Stimulated activated CD8-positive, alpha-beta memory T cell treated with anti-CD3 and anti-CD28 coated beads, Interleukin-15, amount 100 ng/mL, for 24 hours (primary cell): Measurements from ENCODE around the gene ARHGAP22.

Source experiments
- DNase-seq: peaks from one replicate; pipeline ENCODE4 v3.0.0-alpha.2; 2020; ENCODE audit warnings: low read depth

The ARHGAP22 gene

GRCh38 chr10:48633381-48634197 lies 28.7 kb upstream of the ARHGAP22 start:
- DNase-seq, result no peak

GRCh38 chr10:48632166-48632565 lies 27.3 kb upstream of the ARHGAP22 start:
- DNase-seq, result no peak

GRCh38 chr10:48627984-48628609 lies 23.2 kb upstream of the ARHGAP22 start:
- no peak for DNase-seq

- no peak for DNase-seq
Observed at GRCh38 chr10:48626986-48627731, 22.3 kb upstream of the ARHGAP22 start.

- no peak for DNase-seq
Observed at GRCh38 chr10:48626447-48626846, 21.6 kb upstream of the ARHGAP22 start.

GRCh38 chr10:48625826-48626134 lies 20.9 kb upstream of the ARHGAP22 start:
- DNase-seq, result no peak

GRCh38 chr10:48623607-48624132 lies 18.8 kb upstream of the ARHGAP22 start:
- DNase-seq, result no peak

GRCh38 chr10:48623009-48623408 lies 18.1 kb upstream of the ARHGAP22 start:
- DNase-seq, result no peak

GRCh38 chr10:48620719-48621118 lies 15.8 kb upstream of the ARHGAP22 start:
- DNase-seq, result no peak

- DNase-seq, result no peak
Observed at GRCh38 chr10:48616436-48616835, 11.6 kb upstream of the ARHGAP22 start.

- no peak for DNase-seq
Observed at GRCh38 chr10:48614481-48615390, 9.9 kb upstream of the ARHGAP22 start.

- no peak for DNase-seq
Observed at GRCh38 chr10:48613016-48613415, 8.1 kb upstream of the ARHGAP22 start.

- no peak for DNase-seq
Observed at GRCh38 chr10:48612236-48612943, 7.5 kb upstream of the ARHGAP22 start.

GRCh38 chr10:48611133-48611532 lies 6.3 kb upstream of the ARHGAP22 start:
- DNase-seq, result no peak

GRCh38 chr10:48610585-48611093 lies 5.8 kb upstream of the ARHGAP22 start:
- no peak for DNase-seq

- no peak for DNase-seq
Observed at GRCh38 chr10:48609899-48610584, 5.2 kb upstream of the ARHGAP22 start.

- DNase-seq, result no peak
Observed at GRCh38 chr10:48609441-48609840, 4.6 kb upstream of the ARHGAP22 start.

GRCh38 chr10:48608976-48609375 lies 4.1 kb upstream of the ARHGAP22 start:
- DNase-seq, result no peak

GRCh38 chr10:48608279-48608681 lies 3.4 kb upstream of the ARHGAP22 start:
- no peak for DNase-seq
